Stomach (tissue), 4 donors: Measurements from ENCODE around the gene MRPL57.
"Not testable (repeated sequence)": the region's sequence is repeated elsewhere in the genome, so short reads cannot be mapped to it uniquely, and the experiment has no call there.

Source experiments
- CTCF ChIP-seq, 7 experiments: fragments of 450-650 bp in 4 of 7; fragments of 200-600 bp in 3 of 7; sonication (generic) in 3 of 7; IDR thresholded peaks; one replicate each; pipeline ENCODE4 v1.5.1; 2016 to 2019; ENCODE audit warnings: antibody characterized with exemption in 7 of 7, control low read depth in 2 of 7, mild to moderate bottlenecking in 1 of 7
- POLR2AphosphoS5 ChIP-seq, 3 donors: sonication (generic); formaldehyde crosslinking; IDR thresholded peaks; one replicate each; pipeline ENCODE4 v1.6.1; 2016; ENCODE audit warnings: antibody characterized with exemption in 3 of 3

GRCh38 chr13:21219716-21220115, 43.3 kb downstream of the MRPL57 start:
- not testable (repeated sequence) for TF ChIP-seq CTCF, POLR2AphosphoS5 (IDR thresholded peaks at IDR 0.05)
